H1 (cell line): ENCODE results near the gene PLAU.

Source experiments
- CBX5 ChIP-seq: fragments of 300-800, 300-1000 bp; sonication (generic); IDR thresholded peaks from 2 replicates; pipeline ENCODE4 v1.7.1; 2016; ENCODE audit warnings: antibody characterized with exemption, low read length, low read depth
- CBX8 ChIP-seq: fragments of 300-800, 300-1000 bp; sonication (generic); IDR thresholded peaks from 2 replicates; pipeline ENCODE4 v1.7.1; 2016; ENCODE audit warnings: low read depth, low read length, borderline replicate concordance
- EZH2 ChIP-seq: fragments of 200-600 bp; sonication (generic); IDR thresholded peaks from 2 replicates; pipeline ENCODE4 v1.7.1; 2012; ENCODE audit warnings: low read depth, mild to moderate bottlenecking, moderate library complexity, low read length, inconsistent platforms; ENCODE audit not compliant: severe bottlenecking
- JUND ChIP-seq: IDR thresholded peaks from 2 replicates; pipeline ENCODE4 v1.6.1; 2011; ENCODE audit warnings: mild to moderate bottlenecking, improper control_type of control experiment, low read length
- KDM1A ChIP-seq: fragments of 200-600, 300-600 bp; sonication (generic); IDR thresholded peaks from 2 replicates; pipeline ENCODE4 v1.7.1; 2016; ENCODE audit warnings: mild to moderate bottlenecking, low read length, borderline replicate concordance
- POLR2A ChIP-seq, 2 experiments: IDR thresholded peaks; 1 replicate in 1 of 2; 2 replicates in 1 of 2; pipeline ENCODE4 v1.6.1; 2011; ENCODE audit warnings: low read depth in 2 of 2, low read length in 2 of 2, mild to moderate bottlenecking in 2 of 2; ENCODE audit errors: control extremely low read depth in 1 of 2
- SIN3A ChIP-seq, 2 experiments: IDR thresholded peaks in 1 of 2; conservative IDR thresholded peaks in 1 of 2; 2 replicates each; pipeline ENCODE4 v1.6.1; 2011 to 2012; ENCODE audit warnings: low read length in 2 of 2, improper control_type of control experiment in 1 of 2, low read depth in 1 of 2, mild to moderate bottlenecking in 1 of 2
- SP4 ChIP-seq: IDR thresholded peaks from 2 replicates; pipeline ENCODE4 v1.6.1; 2012; ENCODE audit warnings: low read length, inconsistent platforms
- TF ChIP-seq, protein P1 (sequence below), 3 experiments: IDR thresholded peaks; 1 replicate in 2 of 3; 2 replicates in 1 of 3; pipeline versions ENCODE4 v1.5.1 to v1.6.1; 2011; ENCODE audit warnings: low read length in 3 of 3, mild to moderate bottlenecking in 3 of 3, inconsistent platforms in 2 of 3, low read depth in 1 of 3, moderate library complexity in 1 of 3; ENCODE audit not compliant: insufficient read depth in 1 of 3; ENCODE audit errors: control extremely low read depth in 1 of 3
- TF ChIP-seq, protein P2 (sequence below): IDR thresholded peaks from 2 replicates; pipeline ENCODE4 v1.6.1; 2012; ENCODE audit warnings: low read length, inconsistent platforms

DNA sequence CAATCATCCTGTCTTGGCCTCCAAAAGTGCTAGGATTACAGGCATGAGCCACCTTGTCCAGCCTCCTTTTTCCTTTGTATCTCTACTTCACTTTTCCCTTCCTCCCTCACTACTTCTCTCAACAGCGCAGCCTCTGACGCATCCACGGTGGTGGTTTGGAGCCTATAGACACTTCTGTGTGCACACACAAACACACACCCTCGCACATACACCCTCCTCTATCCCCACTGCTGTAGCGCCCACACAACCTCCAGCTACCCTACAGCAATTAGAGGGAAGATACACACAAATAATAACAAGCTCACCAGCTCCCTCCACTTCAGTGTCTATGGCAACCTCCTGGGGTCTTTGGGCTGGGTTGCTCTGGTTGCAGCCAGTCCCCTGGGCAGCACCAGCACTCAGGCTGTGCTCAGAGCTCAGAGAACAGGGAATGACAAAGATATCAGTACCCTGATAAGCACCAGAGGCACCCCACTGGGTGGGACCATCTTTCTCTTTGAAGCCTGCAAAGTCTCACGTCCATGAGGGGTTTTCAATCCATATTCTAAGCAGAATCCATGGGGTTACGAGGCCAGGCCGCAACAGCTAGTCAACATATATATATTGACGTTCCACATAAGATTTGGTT is 33.3 kb upstream of the PLAU start:
- no peak for TF ChIP-seq POLR2A (IDR thresholded peaks at IDR 0.05; ENCODE audit: control extremely low read depth in 1 of 2, low read depth in 2 of 2, low read length in 2 of 2)
- TF ChIP-seq, protein P1, sequence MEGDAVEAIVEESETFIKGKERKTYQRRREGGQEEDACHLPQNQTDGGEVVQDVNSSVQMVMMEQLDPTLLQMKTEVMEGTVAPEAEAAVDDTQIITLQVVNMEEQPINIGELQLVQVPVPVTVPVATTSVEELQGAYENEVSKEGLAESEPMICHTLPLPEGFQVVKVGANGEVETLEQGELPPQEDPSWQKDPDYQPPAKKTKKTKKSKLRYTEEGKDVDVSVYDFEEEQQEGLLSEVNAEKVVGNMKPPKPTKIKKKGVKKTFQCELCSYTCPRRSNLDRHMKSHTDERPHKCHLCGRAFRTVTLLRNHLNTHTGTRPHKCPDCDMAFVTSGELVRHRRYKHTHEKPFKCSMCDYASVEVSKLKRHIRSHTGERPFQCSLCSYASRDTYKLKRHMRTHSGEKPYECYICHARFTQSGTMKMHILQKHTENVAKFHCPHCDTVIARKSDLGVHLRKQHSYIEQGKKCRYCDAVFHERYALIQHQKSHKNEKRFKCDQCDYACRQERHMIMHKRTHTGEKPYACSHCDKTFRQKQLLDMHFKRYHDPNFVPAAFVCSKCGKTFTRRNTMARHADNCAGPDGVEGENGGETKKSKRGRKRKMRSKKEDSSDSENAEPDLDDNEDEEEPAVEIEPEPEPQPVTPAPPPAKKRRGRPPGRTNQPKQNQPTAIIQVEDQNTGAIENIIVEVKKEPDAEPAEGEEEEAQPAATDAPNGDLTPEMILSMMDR (IDR thresholded peaks at IDR 0.05; ENCODE audit: control extremely low read depth in 1 of 3, insufficient read depth in 1 of 3, low read depth in 1 of 3, low read length in 3 of 3), result no peak
- no peak for TF ChIP-seq KDM1A
- no peak for TF ChIP-seq CBX8
- TF ChIP-seq SIN3A (conservative IDR thresholded peaks at IDR 0.05 in 1 of 2, IDR thresholded peaks at IDR 0.05 in 1 of 2; ENCODE audit: low read depth in 1 of 2, low read length in 2 of 2), result no peak
- TF ChIP-seq SP4, result no peak
- no peak for TF ChIP-seq JUND
- no peak for TF ChIP-seq CBX5
- no peak for TF ChIP-seq EZH2
- TF ChIP-seq, protein P2, sequence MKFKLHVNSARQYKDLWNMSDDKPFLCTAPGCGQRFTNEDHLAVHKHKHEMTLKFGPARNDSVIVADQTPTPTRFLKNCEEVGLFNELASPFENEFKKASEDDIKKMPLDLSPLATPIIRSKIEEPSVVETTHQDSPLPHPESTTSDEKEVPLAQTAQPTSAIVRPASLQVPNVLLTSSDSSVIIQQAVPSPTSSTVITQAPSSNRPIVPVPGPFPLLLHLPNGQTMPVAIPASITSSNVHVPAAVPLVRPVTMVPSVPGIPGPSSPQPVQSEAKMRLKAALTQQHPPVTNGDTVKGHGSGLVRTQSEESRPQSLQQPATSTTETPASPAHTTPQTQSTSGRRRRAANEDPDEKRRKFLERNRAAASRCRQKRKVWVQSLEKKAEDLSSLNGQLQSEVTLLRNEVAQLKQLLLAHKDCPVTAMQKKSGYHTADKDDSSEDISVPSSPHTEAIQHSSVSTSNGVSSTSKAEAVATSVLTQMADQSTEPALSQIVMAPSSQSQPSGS, result no peak
